GM18511 (cell line): Measurements from ENCODE around the gene CD274.
A peak's percentile ranks its signal among the peaks of the same experiment; 100 is the strongest.
"Not testable (repeated sequence)": the region's sequence is repeated elsewhere in the genome, so short reads cannot be mapped to it uniquely, and the experiment has no call there.

Source experiments
- ATAC-seq: cut with Tn5 transposase; IDR thresholded peaks from one replicate; pipeline ENCODE4 v1.9.1; 2021; ENCODE audit warnings: mild to moderate bottlenecking, moderate library complexity; ENCODE audit not compliant: unreplicated experiment

CD274 gene

GRCh38 chr9:5493679-5494511 is 43.6 kb downstream of the CD274 start:
- peak; percentile 90 for ATAC-seq

GRCh38 chr9:5494765-5495164 is 44.4 kb downstream of the CD274 start:
- not testable (repeated sequence) for ATAC-seq

- ATAC-seq = no peak
Measured at GRCh38 chr9:5499157-5499556, 48.8 kb downstream of the CD274 start.

GRCh38 chr9:5499889-5500398 is 49.6 kb downstream of the CD274 start:
- ATAC-seq = no peak

- no peak for ATAC-seq
Measured at GRCh38 chr9:5500441-5501235, 50.3 kb downstream of the CD274 start.

GRCh38 chr9:5502553-5502952 is 52.2 kb downstream of the CD274 start:
- ATAC-seq = no peak

- no peak for ATAC-seq
Measured at GRCh38 chr9:5509573-5509972, 59.2 kb downstream of the CD274 start.

- ATAC-seq = peak; percentile 80
Measured at GRCh38 chr9:5510360-5510931, 60.1 kb downstream of the CD274 start, which contains the start of gene PDCD1LG2. Gene PDCD1LG2, plus strand, starts transcription at chr9:5510531. Its CDS starts 12,016 bp downstream, at chr9:5522547.

GRCh38 chr9:5510989-5511388 is 60.6 kb downstream of the CD274 start:
- no peak for ATAC-seq

- ATAC-seq = no peak
Measured at GRCh38 chr9:5511476-5511875, 61.1 kb downstream of the CD274 start.

GRCh38 chr9:5511935-5512580 is 61.7 kb downstream of the CD274 start:
- ATAC-seq = no peak

GRCh38 chr9:5512658-5513452 is 62.5 kb downstream of the CD274 start:
- ATAC-seq = no peak

- ATAC-seq = no peak
Measured at GRCh38 chr9:5513966-5514616, 63.7 kb downstream of the CD274 start.

- no peak for ATAC-seq
Measured at GRCh38 chr9:5514617-5515260, 64.4 kb downstream of the CD274 start.

- ATAC-seq = no peak
Measured at GRCh38 chr9:5515261-5515650, 64.9 kb downstream of the CD274 start.

- ATAC-seq = no peak
Measured at GRCh38 chr9:5516453-5517220, 66.3 kb downstream of the CD274 start.

GRCh38 chr9:5518171-5518936 is 68.0 kb downstream of the CD274 start:
- ATAC-seq = peak; percentile 79

GRCh38 chr9:5518937-5519319 is 68.6 kb downstream of the CD274 start:
- peak; percentile 40 for ATAC-seq
